NOMO-1 treated with dmso at 0.1 percent for 144 hours (cell line): ENCODE measurements around the gene RBBP5.

ENCODE experiments used
- DNase-seq: peaks from one replicate; lab custom pipeline; 2025; ENCODE audit not compliant: unreplicated experiment; lab: John Stamatoyannopoulos, UW

Gene RBBP5

GRCh38 chr1:205057808-205058575, 63.8 kb downstream of the RBBP5 start:
- DNase-seq, result no peak

- no peak for DNase-seq
Measured at GRCh38 chr1:205056956-205057568, 64.7 kb downstream of the RBBP5 start.

DNA sequence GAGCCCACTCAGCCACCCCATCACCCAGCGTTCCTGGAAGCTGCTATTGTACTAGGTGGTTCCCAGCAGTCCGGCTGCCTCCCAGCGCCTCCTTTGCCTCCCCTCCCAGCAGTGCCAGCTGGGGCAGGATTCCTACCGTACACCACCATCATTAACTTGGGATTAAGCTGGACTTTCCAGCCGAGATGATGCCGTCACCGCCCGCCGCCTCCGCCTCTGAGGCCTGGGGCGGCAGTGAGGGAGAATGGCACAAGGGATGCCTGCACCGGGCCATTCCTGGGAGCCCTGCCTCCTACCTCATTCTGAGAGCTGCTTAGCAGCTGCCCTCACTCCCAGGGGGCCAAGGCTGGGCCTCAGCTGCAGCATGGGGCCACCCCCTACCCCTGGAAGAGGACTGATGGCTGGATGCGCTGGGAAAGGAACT, 65.6 kb downstream of the RBBP5 start:
- no peak for DNase-seq

GRCh38 chr1:205054013-205054412, 67.8 kb downstream of the RBBP5 start:
- DNase-seq, result no peak

DNA sequence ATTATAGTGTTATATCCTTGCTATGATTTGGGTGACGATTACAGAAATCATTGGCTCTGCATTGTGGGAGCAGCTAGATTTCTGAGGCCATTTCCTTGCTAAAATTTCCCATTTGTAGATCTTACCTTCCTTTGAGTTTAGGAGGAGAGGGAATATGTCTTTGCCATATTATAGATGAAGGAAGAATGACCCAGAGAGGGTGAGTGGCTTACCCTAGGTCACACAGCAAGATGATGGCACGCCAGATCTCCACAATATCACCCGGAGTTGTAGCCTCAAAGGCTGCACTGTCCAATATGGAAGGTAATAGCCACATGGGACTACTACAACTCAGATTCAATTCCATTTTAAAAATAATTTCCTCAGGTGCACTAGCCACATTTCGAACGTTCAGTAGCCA, 68.5 kb downstream of the RBBP5 start:
- no peak for DNase-seq

DNA sequence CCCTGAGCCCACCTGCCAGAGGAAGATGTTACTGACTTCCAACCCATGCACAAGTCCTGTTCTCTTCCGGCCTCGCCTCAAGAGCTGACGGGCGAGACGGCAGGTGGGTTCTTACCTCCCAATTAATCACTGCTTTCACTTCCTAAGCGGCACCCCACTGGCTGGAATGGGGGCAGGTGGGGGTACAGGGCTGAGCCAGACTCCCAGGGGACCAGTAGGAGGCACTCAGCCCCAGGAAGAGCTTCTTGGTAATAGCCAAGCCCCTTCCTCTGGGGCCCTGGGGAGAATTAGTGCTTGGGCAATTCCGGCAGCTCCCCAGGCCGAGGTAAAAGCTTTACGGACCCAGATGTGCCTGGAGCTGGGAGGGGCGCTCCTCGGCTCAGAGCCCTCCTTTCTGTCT, 69.1 kb downstream of the RBBP5 start:
- no peak for DNase-seq

- no peak for DNase-seq
Measured at GRCh38 chr1:205049479-205049878, 72.3 kb downstream of the RBBP5 start.

DNA sequence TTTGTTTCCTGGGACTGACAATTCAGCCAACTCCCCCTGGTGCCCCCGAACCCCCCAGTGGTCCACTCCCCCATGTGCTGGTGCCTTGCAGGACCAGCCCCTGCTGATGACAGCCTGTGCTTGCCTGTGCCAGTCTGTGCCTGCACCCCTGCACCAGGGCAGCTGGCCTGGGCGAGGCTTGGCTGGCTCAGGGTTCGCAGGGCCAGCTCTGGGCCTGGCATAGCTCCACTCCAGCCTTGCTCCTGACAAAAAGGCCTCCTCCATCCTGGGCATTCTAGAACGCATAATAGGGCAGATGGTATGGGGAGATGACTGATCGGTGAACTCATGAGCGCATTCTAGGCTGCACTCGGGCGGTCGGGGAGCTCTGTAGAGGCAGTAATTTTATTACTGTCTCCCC, 73.4 kb downstream of the RBBP5 start:
- no peak for DNase-seq

DNA sequence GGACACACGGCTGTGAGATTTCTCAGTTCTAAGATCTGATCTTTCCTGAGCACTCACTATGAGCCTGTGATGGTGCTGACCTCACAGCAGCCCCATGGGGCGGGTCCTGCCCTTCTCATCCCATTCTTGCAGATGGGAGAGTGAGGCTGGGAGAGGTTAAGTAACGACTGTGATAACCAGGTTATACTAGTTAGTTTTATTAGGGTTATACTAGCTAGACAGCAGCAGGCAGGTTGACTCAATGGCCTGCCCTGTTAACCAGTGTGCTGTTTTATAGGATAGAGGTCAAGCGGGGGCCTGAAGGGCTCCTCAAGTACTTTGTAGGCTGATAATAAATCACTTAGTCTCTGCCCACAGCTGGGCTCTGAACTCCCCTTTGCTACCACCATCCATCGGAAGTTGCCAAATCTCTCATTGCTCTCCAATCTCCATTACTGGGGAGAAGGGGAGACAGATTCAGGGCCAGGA, 74.0 kb downstream of the RBBP5 start:
- no peak for DNase-seq

GRCh38 chr1:205046870-205047269, 74.9 kb downstream of the RBBP5 start:
- no peak for DNase-seq

DNA sequence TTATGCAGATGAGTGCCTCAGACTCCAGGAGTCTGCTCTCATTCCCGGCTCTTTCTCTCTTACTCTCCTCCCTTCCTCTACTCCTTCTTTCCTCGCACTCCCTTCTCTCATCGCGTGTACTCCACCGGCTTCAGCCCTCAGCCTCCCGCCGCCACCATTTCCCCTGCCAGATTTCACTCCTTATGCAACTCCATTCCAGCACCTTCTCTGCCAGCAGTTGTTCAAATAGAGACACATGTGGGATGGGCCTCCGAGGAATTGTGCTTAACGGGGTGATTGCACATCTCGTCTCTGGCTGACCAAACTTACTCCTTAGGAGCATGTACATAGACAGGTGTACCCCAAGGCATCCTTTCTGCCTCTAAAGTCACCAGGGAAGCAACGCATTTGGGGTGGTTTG, 76.6 kb downstream of the RBBP5 start:
- DNase-seq, result no peak

GRCh38 chr1:205044741-205045140, 77.0 kb downstream of the RBBP5 start:
- no peak for DNase-seq

DNA sequence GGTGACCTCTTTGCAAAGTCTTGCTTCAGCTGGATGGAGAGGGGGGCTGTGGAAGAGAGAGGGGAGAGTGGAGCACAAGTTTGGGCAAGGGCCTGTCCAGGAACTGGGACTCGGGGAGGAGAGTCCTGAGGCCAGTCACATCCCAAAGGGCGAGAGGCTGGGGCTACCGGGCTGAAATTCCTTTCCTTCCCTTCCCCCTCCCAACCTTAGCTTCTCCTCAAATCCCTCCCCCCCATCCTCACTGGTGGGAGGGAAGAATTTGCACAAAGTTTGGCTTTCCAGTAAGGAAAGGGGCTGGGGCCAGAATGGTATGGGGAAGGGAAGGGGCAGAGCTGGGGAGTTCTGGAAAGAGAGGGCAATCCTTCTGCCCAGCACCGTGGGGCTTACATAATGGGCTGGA, 77.9 kb downstream of the RBBP5 start:
- DNase-seq, result no peak

GRCh38 chr1:205042911-205043806, 78.6 kb downstream of the RBBP5 start, which contains the start of gene CNTN2:
Gene CNTN2, plus strand, starts transcription at chr1:205043212. Its CDS starts 9,974 bp downstream, at chr1:205053186.
- DNase-seq, result no peak

- no peak for DNase-seq
Measured at GRCh38 chr1:205041998-205042910, 79.5 kb downstream of the RBBP5 start.

DNA sequence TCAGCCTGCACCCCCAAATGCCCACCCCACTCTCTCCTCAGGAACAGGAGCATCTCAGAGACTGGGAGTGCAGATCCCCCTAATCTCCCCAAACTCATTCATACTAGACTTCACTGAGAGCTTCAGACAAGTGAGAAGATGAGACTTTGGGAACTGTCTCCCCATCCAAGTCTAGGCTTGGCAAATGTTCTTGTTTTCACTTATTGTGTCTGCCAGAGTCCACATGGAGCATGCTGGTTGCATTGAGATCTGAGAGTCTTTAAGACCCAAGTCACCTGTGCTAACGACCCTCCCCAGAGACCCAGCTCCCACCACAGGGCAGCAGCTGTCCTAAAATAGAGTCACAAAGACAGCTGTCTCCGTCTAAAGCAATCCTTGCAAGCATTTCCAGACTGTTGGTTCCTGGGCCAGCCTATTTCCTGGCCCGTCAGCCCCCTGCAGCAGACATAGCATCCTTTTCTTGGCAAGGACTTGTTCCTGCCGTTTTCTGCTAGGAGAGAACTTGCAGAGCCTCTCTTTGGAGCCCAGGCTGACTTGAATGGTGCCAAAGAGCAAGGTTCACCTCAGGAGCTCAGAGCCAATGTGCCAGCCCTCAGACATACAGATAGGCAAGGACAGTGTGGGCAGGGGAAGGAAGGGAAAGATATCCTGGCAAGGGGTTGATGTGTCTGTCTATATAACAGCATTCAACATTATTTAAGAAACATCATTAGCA, 80.6 kb downstream of the RBBP5 start:
- DNase-seq, result no peak

DNA sequence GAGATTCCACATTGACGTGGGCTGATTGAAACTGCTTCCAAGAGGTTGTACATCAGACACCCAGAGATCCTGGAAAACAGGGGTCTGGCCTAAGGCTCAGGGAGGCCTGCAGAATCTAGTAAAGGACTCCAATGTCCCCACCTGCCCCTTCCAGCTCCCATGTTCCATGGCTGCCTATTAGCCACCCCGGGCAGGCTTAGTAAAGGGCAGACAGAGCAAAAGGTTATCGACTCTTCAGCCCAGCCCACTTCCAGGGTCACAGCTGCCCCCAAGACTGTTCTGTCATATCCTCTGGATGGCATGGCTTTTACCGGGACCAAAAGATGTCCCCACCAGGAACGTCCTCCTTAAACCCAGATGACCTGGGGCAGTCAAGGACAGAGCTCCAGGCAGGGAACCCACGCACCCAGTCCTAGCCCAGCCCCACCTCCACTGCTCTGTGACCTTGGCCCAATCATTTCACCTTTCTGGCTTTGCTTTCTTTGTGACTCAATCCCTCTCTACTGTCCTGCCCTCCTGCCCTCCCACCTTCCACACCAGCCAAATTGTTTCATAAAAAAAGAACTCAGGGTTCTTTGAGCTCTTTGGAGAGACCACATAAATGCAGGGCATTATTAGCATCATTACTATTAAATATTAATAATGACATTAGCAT, 83.5 kb downstream of the RBBP5 start:
- no peak for DNase-seq

GRCh38 chr1:205037539-205037938, 84.2 kb downstream of the RBBP5 start:
- no peak for DNase-seq
